ENCODE results near the gene PDXP. TPM values are rescaled to one million over a fixed set of nuclear protein-coding genes. Genes with fewer than 3 reads are reported as not detected.

The PDXP gene
- total and polyA plus RNA-seq, 2 of the 13 experiments (the other 11 are each of a cell fraction or from before 2014, with no cell fraction given) = 58.2 to 70.6 TPM

DNA sequence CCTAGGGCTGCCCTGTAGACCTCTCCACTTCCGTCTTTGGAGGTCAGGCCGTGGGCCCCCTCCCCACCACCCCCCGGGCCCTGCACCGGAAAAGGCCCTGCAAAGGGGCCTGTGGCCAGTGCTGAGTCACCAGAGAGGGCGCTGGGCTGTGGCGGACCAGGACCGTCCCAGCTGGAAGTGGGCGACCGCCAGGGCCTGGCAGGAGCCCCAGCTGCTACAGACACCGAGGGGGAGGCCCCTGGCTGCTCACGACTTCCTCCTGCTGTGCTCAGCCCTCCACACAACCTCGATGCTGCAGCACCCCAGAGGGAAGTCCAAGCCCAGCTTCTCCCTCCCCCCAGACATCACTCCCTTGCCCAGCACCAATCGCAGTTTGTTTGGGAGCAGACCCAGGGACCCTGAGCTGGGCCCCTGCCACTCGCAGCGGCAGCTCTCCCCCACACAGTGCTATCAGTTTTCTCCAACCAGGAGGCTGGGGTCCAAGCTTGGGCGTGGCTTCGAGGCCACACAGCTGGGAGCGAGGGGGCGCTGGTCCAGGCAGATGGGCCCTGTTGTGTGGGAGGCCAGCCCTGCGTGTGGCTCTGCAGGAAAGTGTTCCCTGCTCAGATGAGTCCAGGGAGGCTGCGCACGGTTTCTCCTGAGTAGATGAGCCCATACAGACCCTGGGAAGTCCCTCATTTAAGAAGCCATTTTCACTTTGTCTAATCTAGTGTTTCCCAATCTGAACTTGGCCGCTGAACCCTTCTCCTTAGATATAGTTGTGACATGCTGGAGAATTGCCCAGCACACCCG lies 24.7 kb upstream of the PDXP start (continued):
- TF ChIP-seq, protein P1, sequence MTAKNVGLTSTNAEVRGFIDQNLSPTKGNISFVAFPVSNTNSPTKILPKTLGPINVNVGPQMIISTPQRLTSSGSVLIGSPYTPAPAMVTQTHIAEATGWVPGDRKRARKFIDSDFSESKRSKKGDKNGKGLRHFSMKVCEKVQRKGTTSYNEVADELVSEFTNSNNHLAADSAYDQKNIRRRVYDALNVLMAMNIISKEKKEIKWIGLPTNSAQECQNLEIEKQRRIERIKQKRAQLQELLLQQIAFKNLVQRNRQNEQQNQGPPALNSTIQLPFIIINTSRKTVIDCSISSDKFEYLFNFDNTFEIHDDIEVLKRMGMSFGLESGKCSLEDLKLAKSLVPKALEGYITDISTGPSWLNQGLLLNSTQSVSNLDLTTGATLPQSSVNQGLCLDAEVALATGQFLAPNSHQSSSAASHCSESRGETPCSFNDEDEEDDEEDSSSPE (CRISPR knock-in tag; IDR thresholded peaks at IDR 0.05) = no peak
- TF ChIP-seq ZSCAN25 (CRISPR knock-in tag; IDR thresholded peaks at IDR 0.05) (0 out of 2 replicates have a peak, but pooled peaks have one; percentile 32), KLF12 (CRISPR knock-in tag; IDR thresholded peaks at IDR 0.05; ENCODE audit: borderline replicate concordance) (0 out of 2 replicates have a peak, but pooled peaks have one; percentile 45), NR2F2 (IDR thresholded peaks at IDR 0.05; ENCODE audit: borderline replicate concordance, low read depth) (peak; percentile 24; the same call in 1 of the 2 replicates), HOXA3 (CRISPR knock-in tag; IDR thresholded peaks at IDR 0.05) (no peak), IRX3 (CRISPR knock-in tag; IDR thresholded peaks at IDR 0.05; ENCODE audit: borderline replicate concordance, low read depth) (no peak), FIP1L1 (IDR thresholded peaks at IDR 0.05; ENCODE audit: borderline replicate concordance, insufficient read depth, low read depth, low read length) (peak; percentile 25; the same call in 1 of the 2 replicates), SSRP1 (CRISPR knock-in tag; IDR thresholded peaks at IDR 0.05) (no peak), KAT8 (CRISPR knock-in tag; IDR thresholded peaks at IDR 0.05) (0 out of 2 replicates have a peak, but pooled peaks have one; percentile 26), TBL1XR1 (IDR thresholded peaks at IDR 0.05; ENCODE audit: borderline replicate concordance, low read length, partially characterized antibody) (no peak), SETDB1 (CRISPR knock-in tag; IDR thresholded peaks at IDR 0.05; ENCODE audit: borderline replicate concordance) (no peak), HNF4G (IDR thresholded peaks at IDR 0.05; ENCODE audit: borderline replicate concordance, low read depth, low read length) (no peak), HNF4G (CRISPR knock-in tag; IDR thresholded peaks at IDR 0.05; ENCODE audit: borderline replicate concordance, low read depth) (peak; percentile 68; the same call in 1 of the 2 replicates)
- TF ChIP-seq, protein P2, sequence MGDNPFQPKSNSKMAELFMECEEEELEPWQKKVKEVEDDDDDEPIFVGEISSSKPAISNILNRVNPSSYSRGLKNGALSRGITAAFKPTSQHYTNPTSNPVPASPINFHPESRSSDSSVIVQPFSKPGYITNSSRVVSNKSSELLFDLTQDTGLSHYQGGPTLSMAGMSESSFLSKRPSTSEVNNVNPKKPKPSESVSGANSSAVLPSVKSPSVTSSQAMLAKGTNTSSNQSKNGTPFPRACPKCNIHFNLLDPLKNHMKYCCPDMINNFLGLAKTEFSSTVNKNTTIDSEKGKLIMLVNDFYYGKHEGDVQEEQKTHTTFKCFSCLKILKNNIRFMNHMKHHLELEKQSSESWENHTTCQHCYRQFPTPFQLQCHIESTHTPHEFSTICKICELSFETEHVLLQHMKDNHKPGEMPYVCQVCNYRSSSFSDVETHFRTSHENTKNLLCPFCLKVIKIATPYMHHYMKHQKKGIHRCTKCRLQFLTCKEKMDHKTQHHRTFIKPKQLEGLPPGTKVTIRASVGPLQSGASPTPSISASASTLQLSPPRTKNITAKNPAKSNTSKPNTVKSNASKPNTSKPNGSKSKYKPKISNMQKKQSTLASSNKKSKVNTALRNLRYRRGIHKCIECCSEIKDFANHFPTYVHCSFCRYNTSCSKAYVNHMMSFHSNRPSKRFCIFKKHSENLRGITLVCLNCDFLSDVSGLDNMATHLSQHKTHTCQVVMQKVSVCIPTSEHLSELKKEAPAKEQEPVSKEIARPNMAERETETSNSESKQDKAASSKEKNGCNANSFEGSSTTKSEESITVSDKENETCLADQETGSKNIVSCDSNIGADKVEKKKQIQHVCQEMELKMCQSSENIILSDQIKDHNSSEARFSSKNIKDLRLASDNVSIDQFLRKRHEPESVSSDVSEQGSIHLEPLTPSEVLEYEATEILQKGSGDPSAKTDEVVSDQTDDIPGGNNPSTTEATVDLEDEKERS (CRISPR knock-in tag; IDR thresholded peaks at IDR 0.05) = peak; percentile 71; the same call in 1 of the 2 replicates
- TF ChIP-seq, protein P3, sequence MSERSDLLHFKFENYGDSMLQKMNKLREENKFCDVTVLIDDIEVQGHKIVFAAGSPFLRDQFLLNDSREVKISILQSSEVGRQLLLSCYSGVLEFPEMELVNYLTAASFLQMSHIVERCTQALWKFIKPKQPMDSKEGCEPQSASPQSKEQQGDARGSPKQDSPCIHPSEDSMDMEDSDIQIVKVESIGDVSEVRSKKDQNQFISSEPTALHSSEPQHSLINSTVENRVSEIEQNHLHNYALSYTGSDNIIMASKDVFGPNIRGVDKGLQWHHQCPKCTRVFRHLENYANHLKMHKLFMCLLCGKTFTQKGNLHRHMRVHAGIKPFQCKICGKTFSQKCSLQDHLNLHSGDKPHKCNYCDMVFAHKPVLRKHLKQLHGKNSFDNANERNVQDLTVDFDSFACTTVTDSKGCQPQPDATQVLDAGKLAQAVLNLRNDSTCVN (CRISPR knock-in tag; IDR thresholded peaks at IDR 0.05; ENCODE audit: borderline replicate concordance) = no peak

All from HepG2 (cell line).